ENCODE results near the gene VASP. TPM values are rescaled to one million over a fixed set of nuclear protein-coding genes. Genes with fewer than 3 reads are reported as not detected.

Gene VASP
- total RNA-seq, 1 donor from 2014 or later, result 59.0 TPM

DNA sequence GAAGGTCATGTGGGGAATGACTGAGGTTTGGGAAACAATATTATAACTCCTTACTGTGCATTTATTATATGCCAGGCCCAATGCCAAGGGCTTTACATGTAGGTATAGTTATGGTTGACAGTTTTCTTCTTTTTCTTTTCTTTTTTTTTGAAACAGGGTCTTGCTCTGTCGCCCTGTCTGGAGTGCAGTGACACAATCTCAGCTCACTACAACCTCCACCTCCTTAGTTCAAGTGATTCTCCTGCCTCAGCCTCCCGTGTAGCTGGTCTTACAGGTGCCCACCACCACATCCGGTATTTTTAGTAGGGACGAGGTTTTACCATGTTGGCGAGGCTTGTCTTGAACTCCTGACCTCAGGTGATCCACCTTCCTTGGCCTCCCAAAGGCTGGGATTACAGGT is 24.2 kb upstream of the VASP start:
- FAIRE-seq, result no peak
- Histone ChIP-seq H3K36me3 (ENCODE audit: control insufficient read depth, insufficient read depth, low read length) (no peaks in the 10 kb centered on the region), H3K27me3 (ENCODE audit: control insufficient read depth, insufficient read depth, low read length) (no peaks in the 10 kb centered on the region), H3K4me3 (ENCODE audit: low read depth, low read length) (no peak overlapping the region)
- no peak for DNase-seq (ENCODE audit: low read depth)
- TF ChIP-seq, protein P1, sequence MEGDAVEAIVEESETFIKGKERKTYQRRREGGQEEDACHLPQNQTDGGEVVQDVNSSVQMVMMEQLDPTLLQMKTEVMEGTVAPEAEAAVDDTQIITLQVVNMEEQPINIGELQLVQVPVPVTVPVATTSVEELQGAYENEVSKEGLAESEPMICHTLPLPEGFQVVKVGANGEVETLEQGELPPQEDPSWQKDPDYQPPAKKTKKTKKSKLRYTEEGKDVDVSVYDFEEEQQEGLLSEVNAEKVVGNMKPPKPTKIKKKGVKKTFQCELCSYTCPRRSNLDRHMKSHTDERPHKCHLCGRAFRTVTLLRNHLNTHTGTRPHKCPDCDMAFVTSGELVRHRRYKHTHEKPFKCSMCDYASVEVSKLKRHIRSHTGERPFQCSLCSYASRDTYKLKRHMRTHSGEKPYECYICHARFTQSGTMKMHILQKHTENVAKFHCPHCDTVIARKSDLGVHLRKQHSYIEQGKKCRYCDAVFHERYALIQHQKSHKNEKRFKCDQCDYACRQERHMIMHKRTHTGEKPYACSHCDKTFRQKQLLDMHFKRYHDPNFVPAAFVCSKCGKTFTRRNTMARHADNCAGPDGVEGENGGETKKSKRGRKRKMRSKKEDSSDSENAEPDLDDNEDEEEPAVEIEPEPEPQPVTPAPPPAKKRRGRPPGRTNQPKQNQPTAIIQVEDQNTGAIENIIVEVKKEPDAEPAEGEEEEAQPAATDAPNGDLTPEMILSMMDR (IDR thresholded peaks at IDR 0.05; ENCODE audit: insufficient read depth, low read length, severe bottlenecking), result no peak

DNA sequence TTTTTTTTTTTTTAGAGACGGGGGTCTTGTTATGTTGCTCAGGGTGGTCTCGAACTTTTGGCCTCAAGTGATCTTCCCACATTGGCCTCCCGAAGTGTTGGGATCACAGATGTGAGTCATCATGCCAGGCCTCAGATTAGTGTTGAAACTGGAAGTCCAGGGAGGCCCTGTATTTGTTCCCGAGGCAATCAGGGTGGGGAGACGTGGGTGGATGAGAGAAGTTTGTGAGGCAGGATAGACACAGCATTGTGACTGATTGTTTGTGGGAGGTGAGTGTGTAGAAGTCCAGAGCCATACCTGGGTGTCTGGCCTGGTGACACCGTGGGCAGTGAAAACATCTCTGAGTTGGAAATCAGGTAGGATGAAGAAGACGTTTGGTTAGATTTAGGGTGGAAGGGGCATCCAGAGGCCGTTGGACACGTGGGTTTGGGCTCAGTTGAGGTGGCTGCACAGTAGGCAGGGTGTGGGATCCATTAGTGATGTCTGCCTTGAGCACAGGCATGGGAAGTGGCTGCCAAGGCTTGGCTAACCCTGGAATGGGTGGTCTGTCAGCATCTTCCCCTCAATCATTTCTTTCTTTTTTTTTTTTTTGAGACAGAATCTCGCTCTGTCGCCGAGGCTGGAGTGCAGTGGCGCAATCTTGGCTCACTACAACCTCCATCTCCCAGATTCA is 22.9 kb upstream of the VASP start:
- no peak overlapping the region for H3K4me3 ChIP-seq (ENCODE audit: low read depth, low read length)
- TF ChIP-seq, protein P1 (IDR thresholded peaks at IDR 0.05; ENCODE audit: insufficient read depth, low read length, severe bottlenecking), result no peak
- FAIRE-seq, result no peak
- peak; percentile 88 for DNase-seq (ENCODE audit: low read depth)
- H3K36me3 ChIP-seq (ENCODE audit: control insufficient read depth, insufficient read depth, low read length), result no peaks in the 10 kb centered on the region
- no peaks in the 10 kb centered on the region for H3K27me3 ChIP-seq (ENCODE audit: control insufficient read depth, insufficient read depth, low read length)

DNA sequence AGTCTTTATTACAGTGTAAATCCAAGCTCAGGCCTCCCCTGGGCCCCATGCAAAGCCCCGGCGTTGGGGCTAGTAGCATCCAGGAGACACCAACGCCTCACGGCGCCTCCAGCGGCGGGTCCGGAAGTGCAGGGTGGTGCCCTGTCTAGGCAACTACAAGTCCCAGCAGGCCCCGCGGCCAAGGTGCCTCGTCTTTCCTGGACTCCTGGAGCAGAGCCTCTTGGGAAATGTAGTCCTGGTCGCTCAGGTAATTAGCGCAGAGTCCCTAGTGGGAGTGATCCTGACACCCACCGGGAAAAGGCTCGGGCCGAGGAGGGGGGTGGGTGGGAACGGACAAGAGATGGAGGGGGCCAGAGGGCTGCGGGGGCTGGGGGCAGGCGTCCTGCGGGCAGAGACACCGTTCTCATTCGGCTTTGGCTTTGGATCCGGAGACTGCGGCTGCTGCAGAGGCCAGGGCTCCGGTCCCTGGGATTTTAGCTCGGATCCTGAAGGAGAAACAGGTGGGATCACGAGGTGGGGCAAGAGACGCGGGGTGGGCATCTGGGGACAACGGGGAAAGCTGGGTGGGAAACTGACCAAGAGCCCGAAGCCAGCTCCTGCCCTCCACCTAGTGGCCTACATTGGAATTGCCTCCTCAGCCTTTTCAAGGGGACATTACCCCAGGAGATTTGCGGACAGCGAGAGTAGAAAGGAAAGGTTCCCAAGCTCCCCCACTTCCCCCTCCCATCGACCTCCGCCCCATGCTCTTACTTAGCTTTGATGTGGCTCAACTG is 21.8 kb upstream of the VASP start:
- Histone ChIP-seq H3K27me3 (ENCODE audit: control insufficient read depth, insufficient read depth, low read length) (no peaks in the 10 kb centered on the region), H3K36me3 (ENCODE audit: control insufficient read depth, insufficient read depth, low read length) (no peaks in the 10 kb centered on the region), H3K4me3 (ENCODE audit: low read depth, low read length) (peak overlapping the region; percentile 65)
- FAIRE-seq, result no peak
- TF ChIP-seq, protein P1 (IDR thresholded peaks at IDR 0.05; ENCODE audit: insufficient read depth, low read length, severe bottlenecking), result peak; percentile 96
- peak; percentile 83 for DNase-seq (ENCODE audit: low read depth)

DNA sequence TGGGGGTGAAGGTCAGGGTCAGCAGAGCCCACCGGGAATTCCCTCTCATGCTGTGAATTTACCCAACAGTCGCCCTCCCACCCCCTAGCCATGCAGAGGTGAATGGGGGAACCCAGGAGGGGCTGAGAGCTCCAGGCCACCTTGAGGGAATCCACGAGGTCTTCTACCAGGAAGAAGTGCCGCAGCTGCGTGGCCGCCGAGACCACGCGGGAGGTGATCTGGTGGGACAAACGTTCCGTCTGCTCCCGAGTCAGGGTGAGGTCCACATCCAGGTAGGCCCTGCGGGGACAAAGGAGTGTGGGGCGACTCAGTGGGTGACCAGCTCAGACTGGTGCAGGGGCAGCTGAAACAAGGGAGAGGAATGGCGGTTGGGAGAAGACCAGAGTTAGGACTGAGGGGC is 18.6 kb upstream of the VASP start:
- TF ChIP-seq, protein P1 (IDR thresholded peaks at IDR 0.05; ENCODE audit: insufficient read depth, low read length, severe bottlenecking), result no peak
- H3K36me3 ChIP-seq (ENCODE audit: control insufficient read depth, insufficient read depth, low read length), result no peaks in the 10 kb centered on the region
- FAIRE-seq, result no peak
- no peak for DNase-seq (ENCODE audit: low read depth)
- no peak overlapping the region for H3K4me3 ChIP-seq (ENCODE audit: low read depth, low read length)
- H3K27me3 ChIP-seq (ENCODE audit: control insufficient read depth, insufficient read depth, low read length), result no peaks in the 10 kb centered on the region

DNA sequence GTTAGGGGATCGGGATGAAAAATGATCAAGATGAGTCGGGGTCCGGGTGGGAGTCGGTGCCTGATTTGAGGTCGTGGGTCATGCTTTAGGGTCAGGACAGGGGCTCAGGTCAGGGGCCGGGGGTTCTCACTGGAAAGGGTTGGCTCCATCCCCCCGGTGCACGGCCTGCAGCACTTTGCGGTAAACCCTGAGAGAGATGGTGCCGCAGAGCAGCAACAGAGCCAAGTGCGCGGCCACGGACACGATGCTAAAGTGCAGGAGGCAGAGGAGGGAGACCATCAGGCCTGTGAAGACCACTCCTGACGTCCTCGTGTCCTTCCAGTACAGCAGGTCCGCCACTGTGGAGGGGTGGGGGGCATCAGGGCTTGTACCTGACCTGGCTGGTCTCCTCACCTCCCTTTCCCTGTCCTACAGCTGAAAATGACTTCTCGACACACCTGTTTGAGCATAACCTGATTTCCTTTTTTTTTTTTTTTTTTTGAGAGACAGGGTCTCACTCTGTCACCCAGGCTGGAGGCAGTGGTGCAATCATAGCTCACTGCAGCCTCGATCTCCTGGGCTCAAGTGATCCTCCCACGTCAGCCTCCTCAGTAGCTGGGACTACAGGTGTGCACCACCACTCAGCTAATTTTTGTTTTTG is 17.9 kb upstream of the VASP start:
- no peak for DNase-seq (ENCODE audit: low read depth)
- Histone ChIP-seq H3K27me3 (ENCODE audit: control insufficient read depth, insufficient read depth, low read length) (no peaks in the 10 kb centered on the region), H3K4me3 (ENCODE audit: low read depth, low read length) (no peak overlapping the region), H3K36me3 (ENCODE audit: control insufficient read depth, insufficient read depth, low read length) (no peaks in the 10 kb centered on the region)
- no peak for FAIRE-seq
- TF ChIP-seq, protein P1 (IDR thresholded peaks at IDR 0.05; ENCODE audit: insufficient read depth, low read length, severe bottlenecking), result no peak

All from bronchial epithelial cell (primary cell).